Stimulated activated CD8-positive, alpha-beta memory T cell treated with anti-CD3 and anti-CD28 coated beads, Interleukin-7, amount 100 ng/mL, for 1 hour (primary cell): ENCODE data around the gene PCBP3.
"Not testable (repeated sequence)": the region's sequence is repeated elsewhere in the genome, so short reads cannot be mapped to it uniquely, and the experiment has no call there.

Source experiments
- DNase-seq, 2 donors: peaks; one replicate each; pipeline ENCODE4 v3.0.0-alpha.2; 2020; ENCODE audit warnings: low read depth in 2 of 2

Gene PCBP3

DNA sequence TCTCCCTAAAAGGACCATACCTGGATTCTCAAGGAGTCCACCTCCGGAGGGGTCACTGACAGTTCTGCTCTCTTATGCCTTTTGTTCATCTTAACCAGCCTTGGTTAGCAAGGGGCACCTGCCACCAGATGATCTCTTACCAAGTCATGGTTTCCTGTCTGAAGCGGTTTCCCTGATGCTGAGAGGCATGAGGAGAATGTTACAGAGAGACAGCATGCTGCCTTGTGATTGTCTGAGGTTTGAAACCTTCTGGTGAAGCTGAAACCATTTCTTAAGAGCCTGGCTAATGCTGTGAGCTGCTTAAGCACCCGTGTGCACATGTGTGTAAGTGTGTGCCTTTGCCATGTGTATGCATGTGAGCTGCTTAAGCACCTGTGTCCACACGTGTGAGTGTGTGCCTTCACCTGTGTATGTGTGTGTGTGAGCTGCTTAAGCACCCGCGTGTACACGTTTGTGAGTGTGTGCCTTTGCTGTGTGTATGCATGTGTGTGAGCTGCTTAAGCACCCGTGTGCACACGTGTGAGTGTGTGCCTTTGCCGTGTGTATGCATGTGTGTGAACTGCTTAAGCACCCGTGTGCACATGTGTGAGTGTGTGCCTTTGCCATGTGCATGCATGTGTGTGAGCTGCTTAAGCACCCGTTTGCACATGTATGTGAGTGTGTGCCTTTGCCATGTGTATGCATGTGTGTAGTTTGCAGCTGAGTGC lies 201.7 kb downstream of the PCBP3 start:
- no peak for DNase-seq

DNA sequence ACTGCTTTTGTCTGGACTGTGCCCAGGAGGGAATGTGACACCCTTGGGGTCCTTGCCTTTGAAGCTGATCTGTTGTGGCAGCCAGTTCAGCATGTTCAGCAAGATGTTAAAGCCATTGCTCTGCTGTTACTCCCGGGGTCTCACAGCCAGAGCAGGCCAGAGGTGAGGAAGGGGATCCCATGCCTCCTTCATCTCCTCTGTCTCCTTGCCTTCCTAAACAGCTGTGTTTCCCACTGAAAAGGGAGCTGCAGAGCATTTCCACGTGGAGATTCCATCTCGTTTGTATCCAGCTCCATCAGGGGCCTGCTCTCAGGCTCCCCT lies 202.2 kb downstream of the PCBP3 start:
- no peak for DNase-seq

- DNase-seq: no peak
Measured at GRCh38 chr21:45846373-45847160, 203.0 kb downstream of the PCBP3 start.

DNA sequence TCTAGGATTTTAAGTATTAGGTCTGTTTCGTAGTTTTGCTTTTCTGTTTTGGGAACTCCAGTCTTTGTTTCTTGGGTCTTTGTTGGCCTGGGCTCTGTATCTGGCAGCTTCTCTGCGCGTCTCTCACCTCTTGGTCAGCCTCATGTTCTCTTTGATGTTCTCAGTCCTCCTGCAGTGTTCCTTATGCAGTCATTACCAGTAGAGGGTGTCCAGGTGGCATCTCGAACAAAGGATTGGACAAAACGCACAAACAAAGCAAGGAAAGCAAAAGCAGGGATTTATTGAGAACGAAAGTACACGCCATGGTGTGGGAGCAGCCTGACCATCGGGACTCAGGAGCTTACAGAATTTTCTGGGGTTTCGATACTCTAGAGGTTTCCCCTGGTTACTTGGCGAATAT lies 204.3 kb downstream of the PCBP3 start:
- no peak for DNase-seq

DNA sequence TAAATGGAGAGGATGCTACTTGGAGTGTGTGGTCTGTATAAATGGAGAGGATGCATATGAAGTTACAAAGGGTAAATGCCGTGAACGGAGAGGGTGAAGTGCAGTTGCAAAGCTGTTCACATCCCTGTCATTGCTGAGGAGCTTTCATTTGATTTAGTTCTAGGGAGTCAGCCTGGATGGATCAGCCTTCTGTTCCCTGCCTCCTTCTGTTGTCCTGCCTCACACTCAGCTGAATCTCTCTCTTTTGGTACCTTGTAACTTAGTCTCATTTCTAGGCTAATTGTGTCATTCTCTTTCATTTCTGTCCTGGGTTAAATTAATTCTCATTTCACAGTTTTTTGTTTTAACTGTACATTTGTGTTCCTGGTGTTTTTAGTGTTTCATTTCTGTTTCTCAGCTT lies 204.8 kb downstream of the PCBP3 start:
- no peak for DNase-seq

DNA sequence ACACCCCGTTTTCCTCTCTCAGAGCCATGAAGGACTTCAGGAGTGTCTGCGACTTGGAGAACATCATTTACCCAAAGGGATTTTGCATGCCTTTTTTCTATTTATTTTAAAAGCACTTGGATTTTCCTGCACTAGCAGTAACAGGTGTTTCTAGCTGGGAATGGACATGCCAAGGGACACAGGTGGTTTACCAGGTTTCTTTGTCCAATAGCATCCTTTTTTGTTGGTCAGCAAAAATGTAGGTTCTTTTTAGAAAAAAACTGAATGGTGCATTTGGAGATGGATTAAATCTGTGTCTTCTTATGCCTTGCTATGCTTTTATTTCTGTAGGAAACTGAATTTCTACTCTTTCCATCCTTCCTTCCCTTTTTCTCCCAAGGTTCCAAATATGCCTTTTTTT lies 205.3 kb downstream of the PCBP3 start:
- no peak for DNase-seq

DNA sequence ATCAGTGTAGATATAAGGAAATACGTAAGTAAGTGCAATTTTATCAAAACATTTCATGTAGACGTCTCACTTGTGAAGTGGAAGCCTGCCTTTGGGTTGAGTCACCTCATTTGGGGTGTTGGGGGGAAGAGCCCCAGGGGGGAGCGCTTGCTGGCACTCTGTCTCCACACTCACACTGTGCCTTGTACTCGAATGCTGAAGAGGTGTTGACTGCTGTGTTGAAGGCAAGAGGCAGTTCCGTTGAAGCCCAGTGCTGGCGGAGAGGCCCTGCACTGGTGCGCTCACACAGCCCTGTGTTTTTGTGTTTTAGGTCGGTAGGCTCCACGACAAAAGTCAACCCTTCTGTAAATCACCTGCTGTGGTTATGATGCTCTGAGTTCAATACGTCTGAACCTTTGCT lies 206.1 kb downstream of the PCBP3 start:
- DNase-seq: no peak

DNA sequence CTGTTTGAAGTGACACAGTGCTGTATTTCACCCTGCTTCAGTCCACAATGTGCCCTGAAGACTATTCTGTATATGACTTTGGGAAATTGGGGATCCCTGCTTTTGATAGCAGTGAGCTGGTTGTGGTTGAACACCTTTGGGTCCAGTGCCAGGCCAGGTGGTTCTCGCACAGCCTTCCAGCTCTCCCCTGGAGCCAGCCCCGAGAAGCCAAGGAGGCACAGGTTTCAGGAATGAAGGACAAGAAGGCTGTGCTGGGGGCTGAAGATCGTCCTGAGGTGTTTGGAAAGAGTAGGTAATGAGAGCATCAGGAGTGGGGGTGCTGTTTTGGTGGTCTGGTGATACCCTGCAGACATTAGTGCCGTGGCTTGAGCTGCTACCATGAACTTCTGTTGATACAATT lies 206.7 kb downstream of the PCBP3 start:
- no peak for DNase-seq

- not testable (repeated sequence) for DNase-seq
Measured at GRCh38 chr21:45852386-45852785, 208.9 kb downstream of the PCBP3 start.

GRCh38 chr21:45852886-45853400 lies 209.4 kb downstream of the PCBP3 start:
- no peak for DNase-seq

DNA sequence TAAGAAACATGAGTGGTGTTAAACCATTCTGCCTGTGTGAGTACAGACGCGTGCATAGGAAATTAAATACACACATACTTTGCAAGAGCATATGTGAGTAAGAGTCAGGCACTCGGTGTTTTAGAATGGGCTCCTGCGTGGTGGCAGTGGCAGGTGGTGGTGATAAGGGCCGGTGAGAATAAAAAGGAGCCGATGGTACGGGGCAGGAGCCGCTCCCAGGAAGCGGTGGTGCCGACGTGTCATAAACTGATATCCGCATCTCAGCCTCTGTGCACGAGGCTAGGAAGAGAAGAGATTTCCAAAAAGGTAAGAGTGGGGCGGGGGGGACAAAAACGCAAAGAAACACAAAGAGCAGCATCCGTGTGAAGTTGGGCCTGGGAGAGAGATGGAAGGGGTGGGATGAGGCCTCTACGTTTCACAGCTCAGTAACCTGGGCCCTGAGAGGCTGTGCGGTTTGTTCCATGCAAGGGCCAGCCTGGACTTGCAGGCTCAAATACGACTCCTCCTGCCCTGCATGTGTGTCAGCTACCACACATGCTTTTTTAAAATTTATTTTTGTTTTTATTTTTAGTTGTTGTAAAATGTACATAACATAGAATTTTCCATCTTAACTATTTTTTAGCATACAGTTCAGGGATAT lies 210.3 kb downstream of the PCBP3 start:
- no peak for DNase-seq

DNA sequence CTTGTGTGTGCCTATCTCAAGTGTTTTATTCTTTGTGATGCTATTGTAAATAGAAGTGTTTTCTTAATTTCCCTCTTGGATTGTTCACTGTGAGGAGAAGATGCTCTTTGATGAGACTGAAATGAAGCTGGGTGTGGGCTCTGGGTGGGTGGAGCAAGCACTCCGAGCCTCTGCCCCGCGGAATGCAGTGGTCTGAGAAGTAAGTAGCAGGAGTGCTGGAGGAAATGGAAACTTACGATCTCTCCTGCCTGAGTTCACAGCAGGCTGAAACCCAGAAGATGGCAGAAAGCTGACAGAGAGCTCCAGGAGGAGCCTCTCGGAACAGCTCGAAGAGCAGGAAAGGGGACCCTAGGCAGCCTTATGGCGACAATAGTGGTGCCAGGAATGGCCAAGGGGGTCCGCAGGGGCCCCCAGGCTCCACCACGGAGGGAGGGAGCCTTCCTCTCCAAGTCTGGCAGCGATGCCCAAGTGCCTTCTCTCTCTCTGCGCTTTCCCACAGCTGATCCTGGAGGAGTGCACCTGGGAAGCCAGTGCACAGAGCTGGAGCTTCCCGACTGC lies 211.2 kb downstream of the PCBP3 start:
- DNase-seq: no peak

GRCh38 chr21:45855248-45855811 lies 211.8 kb downstream of the PCBP3 start:
- no peak for DNase-seq

DNA sequence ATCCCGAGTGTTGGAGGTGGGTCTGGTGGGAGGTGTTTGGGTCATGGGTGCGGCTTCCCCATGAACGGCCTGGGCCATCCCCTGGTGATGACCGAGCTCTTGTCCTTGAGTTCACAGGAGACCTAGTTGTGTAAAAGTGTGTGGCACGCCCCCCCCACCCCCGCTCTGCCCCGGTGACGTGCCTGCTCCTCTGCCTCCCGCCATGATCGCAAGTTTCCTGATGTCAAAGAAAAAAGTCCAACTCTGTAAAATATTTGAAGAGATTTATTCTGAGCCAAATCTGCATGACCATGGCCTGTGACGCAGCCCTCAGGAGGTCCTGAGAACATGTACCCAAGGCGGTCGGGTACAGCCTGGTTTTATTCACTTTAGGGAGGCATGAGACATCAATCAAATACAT lies 212.9 kb downstream of the PCBP3 start:
- no peak for DNase-seq

DNA sequence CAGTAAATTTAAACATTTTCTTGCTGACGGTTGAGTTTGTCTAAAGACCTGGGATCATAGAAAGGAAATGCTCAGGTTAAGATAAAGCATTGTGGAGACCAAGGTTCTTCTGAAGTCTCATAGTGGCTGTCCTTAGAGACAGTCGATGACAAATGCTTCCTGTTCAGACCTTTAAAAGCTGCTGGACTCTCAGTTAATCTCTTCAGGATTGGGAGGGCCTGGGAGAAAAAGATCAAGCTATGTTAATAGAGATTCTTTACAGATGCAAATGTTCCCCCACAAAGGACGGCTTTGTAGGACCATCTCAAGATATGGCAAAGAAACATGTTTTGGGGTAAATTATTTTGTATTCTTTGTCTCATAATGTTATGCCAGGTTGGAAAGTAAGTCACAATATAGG lies 213.4 kb downstream of the PCBP3 start:
- no peak for DNase-seq

DNA sequence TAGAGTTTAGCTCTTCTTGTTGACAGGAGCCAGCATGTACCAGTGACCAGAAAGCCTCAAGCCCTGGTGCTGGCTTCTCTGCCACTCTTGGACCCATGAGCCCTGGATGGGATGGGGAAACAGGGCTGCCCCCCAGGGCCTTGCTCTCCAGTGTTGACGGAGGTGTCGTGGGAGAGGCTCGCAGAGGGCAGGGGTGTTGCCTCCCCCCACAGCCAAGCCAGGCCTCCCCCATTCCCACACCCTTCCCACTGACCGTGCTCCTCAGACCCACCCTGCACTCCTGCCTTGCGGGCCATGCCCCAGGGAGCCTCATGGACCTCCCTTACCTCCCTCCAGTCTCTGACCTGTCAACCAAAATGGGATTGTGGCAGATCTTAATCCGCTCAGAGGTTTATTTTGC lies 214.2 kb downstream of the PCBP3 start:
- DNase-seq: no peak

DNA sequence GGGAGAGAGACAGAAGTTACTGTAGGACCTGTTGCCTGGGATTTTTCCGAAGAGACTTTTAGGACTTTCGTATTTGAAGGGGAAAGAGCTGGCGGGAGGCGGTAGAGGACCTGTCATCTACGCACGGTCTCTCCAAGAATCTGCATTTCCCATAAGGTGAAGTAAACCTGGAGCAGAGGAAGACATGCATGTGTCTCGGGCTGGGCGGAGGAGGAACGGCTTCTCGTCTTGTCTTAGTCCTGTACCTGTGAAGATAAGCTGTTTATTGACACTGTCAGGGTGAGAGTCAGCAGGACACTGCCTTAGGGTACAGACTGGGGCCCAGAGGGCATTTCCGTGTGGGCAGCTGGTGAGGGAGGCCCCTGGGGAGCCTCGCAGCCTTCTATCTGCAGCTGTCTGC lies 214.7 kb downstream of the PCBP3 start:
- no peak for DNase-seq

GRCh38 chr21:45859041-45859761 lies 215.7 kb downstream of the PCBP3 start:
- DNase-seq: no peak

DNA sequence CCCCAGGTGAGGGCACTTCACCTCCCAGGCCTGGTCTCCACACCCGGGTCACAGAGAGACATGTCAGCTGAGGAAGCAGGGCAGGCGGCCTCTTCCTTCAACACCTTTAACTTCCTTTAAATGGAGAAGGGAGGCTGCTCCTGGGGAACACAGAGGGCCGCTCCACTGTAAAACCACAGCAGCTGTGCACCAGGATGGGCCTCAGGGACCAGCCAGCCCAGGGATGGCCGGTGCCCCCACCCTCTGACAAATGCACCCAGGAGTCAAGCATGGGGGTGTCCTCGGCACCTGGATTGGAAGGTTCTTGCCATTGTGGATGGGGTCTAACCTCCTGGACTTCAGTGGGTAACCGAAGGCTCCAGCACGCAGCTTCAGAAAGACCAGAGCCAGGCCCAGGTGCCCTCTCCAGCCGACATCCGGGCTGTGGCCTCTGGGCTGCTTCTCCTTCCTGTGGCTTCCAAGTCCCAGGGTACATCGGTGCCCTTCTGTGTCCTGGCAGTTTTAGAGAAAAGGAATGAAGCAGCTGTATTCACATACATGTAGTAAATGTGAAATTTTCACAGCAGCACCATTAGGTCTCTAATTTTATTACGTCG lies 216.3 kb downstream of the PCBP3 start:
- DNase-seq: no peak

- no peak for DNase-seq
Measured at GRCh38 chr21:45860493-45861155, 217.1 kb downstream of the PCBP3 start.
